Retinal pigment epithelial cell (primary cell): ENCODE results near the gene TDRD9.

Source experiments
- DNase-seq: peaks from one replicate; pipeline ENCODE4 v3.0.0-alpha.2; 2010; ENCODE audit warnings: low read depth
- H3K4me3 ChIP-seq: 2 replicates; pipeline ENCODE4 v1.5.1; 2011; ENCODE audit warnings: mild to moderate bottlenecking, low read length, control low read depth, moderate library complexity
- TF ChIP-seq, protein P1 (sequence below): conservative IDR thresholded peaks from 2 replicates; pipeline ENCODE4 v1.5.1; 2011; ENCODE audit warnings: low read depth, low read length, control low read depth, inconsistent platforms

The TDRD9 gene

DNA sequence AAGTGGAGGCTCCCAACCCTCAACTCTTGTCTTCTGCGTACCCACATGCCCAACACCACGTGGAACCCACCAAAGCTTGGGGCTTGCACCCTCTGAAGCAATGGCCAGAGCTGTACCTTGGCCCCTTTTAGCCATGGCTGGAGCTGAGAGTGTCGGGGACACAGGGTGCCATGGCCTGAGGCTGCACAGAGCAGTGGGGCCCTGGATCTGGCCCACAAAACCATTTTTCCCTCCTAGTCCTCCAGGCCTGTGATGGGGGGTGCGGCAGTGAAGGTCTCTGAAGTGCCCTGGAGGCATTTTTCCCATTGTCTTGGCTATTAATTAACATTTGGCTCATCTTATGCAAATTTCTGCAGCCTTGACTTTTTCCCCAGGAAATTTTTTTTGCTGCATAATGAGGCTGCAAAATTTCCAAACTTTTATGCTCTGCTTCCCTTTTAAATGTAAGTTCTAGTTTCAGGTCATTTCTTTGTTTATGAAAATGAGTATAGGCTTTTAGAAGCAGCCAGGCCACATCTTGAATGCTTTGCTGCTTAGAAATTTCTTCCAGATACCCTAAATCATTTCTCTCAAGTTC is 138.6 kb downstream of the TDRD9 start:
- H3K4me3 ChIP-seq: no peak overlapping the region
- no peak for DNase-seq
- TF ChIP-seq, protein P1, sequence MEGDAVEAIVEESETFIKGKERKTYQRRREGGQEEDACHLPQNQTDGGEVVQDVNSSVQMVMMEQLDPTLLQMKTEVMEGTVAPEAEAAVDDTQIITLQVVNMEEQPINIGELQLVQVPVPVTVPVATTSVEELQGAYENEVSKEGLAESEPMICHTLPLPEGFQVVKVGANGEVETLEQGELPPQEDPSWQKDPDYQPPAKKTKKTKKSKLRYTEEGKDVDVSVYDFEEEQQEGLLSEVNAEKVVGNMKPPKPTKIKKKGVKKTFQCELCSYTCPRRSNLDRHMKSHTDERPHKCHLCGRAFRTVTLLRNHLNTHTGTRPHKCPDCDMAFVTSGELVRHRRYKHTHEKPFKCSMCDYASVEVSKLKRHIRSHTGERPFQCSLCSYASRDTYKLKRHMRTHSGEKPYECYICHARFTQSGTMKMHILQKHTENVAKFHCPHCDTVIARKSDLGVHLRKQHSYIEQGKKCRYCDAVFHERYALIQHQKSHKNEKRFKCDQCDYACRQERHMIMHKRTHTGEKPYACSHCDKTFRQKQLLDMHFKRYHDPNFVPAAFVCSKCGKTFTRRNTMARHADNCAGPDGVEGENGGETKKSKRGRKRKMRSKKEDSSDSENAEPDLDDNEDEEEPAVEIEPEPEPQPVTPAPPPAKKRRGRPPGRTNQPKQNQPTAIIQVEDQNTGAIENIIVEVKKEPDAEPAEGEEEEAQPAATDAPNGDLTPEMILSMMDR: no peak

DNA sequence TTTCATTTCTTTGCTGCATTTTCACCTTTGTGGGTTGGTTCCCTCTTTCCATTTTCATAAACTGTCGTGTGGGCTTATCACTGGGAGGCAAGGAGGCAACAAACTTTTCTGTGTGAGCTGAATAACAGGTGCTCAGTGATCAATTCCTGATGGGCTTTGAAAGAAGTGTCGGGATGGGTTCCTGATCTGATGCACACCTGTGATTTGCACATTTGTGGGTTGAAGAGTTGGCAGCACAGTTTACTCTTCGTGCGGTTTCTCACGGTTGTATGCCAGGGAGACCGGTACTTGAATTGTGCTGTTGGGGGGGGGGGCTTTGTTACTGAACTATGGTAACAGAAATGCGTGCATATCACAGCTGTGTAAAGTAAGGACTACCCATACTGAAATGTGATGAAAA is 141.3 kb downstream of the TDRD9 start:
- H3K4me3 ChIP-seq: no peak overlapping the region
- DNase-seq: no peak
- TF ChIP-seq, protein P1: no peak

DNA sequence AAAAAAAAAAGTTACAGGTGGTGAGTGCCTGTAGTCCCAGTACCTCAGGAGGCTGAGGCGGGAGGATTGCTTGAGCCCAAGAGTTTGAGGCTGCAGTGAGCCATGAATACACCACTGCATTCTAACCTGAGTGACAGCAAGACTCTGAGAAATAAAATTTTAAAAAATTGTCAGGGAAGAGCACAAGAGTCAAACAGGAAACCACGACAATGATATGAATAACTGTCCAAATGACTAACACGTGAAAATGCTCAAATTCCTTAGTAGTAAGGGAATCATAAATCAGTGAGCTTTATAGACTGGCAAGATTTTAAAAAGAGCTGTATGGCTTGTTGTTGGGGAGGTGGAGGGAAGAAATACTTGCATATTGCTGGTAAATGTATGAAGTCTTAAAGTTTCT is 144.3 kb downstream of the TDRD9 start:
- no peak overlapping the region for H3K4me3 ChIP-seq
- DNase-seq: no peak
- TF ChIP-seq, protein P1: no peak

DNA sequence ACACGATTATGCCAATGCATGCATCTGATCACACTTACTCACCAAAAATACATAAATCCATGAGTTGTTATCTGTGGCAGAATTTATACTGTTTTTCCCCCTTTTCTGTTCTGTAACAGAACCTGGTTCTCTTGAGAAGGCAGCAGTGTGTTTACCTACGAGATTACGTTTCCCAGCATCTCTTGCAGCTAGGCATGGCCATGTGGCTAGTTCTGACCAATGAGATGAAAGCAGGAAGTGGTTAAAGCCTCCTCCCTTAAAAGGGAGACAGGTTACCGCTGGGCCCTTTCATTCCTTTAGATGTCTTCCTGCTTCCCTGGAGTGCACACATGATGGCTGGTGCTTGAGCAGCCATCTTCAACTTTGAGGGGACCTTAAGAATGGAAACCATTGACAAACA is 145.5 kb downstream of the TDRD9 start:
- TF ChIP-seq, protein P1: no peak
- no peak for DNase-seq
- no peak overlapping the region for H3K4me3 ChIP-seq

DNA sequence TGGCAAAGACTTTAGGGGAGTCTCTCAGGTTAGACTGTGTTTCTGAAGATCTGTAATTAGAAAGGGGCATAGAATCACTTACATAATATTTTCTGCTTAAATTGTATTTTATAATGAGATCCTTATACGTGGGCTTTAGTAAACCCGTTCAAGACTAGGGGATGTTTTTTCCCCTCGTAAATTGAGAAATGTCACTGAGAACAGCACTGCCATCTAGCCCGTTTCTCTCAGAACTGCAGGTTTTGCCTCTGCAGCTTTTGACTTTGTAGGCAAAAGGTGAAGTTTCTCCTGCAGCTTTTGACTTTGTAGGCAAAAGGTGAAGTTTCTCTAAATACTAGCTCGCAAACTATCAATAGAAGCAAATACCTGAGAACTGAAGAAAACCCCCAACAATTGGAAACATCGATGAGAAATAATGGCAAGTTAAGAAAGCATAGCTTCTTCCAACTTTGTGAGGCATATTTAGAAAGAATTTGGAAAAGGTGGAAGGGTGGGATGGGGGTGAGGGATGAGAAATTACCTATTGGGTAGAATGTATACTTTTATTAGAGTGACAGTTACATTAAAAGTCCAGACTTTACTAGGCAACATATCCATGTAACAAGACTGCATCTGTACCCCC is 147.4 kb downstream of the TDRD9 start:
- TF ChIP-seq, protein P1: peak; percentile 69
- no peak overlapping the region for H3K4me3 ChIP-seq
- no peak for DNase-seq

DNA sequence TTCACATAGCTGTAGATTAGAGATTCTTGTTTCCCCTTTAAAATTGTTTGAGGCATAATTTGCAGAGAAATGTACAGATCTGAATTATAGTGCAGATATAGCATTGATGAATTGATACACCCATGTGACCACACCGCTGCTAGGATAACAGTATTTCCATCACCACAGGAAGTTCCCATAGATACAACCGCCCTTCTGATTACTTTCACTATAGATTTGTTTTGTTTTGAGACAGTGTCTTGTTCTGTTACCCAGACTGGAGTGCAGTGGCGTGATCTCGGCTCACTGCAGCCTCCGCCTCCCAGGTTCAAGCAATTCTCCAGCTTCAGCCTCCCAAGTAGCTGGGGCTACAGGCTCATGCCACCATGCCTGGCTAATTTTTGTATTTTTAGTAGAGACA is 148.5 kb downstream of the TDRD9 start:
- TF ChIP-seq, protein P1: no peak
- H3K4me3 ChIP-seq: no peak overlapping the region
- no peak for DNase-seq

DNA sequence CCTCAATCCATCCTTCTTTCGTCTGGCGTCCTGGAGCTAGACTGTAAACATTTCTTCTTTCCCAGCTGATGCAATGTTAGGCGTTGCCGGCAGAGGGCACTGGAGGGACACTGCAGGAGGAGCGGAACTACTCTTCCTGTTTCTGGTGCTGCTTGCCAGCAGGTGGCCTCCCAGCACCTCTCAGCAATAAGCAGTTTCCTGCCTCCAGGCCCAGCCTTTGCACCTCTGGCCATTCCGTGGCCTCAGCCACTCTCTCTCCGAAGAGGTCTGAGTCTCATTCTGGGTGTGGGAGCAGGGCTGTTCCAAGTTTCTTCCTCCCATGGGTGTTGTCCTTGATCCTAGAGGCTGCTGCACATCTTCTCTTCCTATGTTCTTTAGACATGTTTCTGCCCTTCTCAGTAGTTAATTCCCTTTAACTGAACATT is 149.8 kb downstream of the TDRD9 start:
- DNase-seq: peak; percentile 70
- TF ChIP-seq, protein P1: peak; percentile 100
- H3K4me3 ChIP-seq: no peak overlapping the region
